Parathyroid adenoma (tissue), 2 donors: ENCODE data around the gene NDUFAF2.

ENCODE experiments used
- H2AFZ ChIP-seq: fragments of 300-600 bp; sonication (generic); one replicate; pipeline ENCODE4 v1.7.0; 2017; ENCODE audit warnings: antibody characterized with exemption, mild to moderate bottlenecking
- H3K27ac ChIP-seq: fragments of 300-600 bp; sonication (generic); one replicate; pipeline ENCODE4 v1.7.0; 2017
- H3K27me3 ChIP-seq: fragments of 300-600 bp; sonication (generic); one replicate; pipeline ENCODE4 v1.7.0; 2017; ENCODE audit warnings: low read length; ENCODE audit not compliant: control insufficient read depth, insufficient read depth
- H3K36me3 ChIP-seq: fragments of 300-600 bp; sonication (generic); one replicate; pipeline ENCODE4 v1.7.0; 2017; ENCODE audit warnings: low read length; ENCODE audit not compliant: control insufficient read depth, insufficient read depth
- H3K4me1 ChIP-seq: fragments of 300-600 bp; sonication (generic); one replicate; pipeline ENCODE4 v1.7.0; 2017; ENCODE audit warnings: control low read depth
- H3K4me2 ChIP-seq: fragments of 300-600 bp; sonication (generic); one replicate; pipeline ENCODE4 v1.7.0; 2017; ENCODE audit warnings: low read length
- H3K4me3 ChIP-seq: fragments of 300-600 bp; sonication (generic); one replicate; pipeline ENCODE4 v1.7.0; 2017; ENCODE audit warnings: low read depth, low read length
- H3K79me2 ChIP-seq: fragments of 300-600 bp; sonication (generic); one replicate; pipeline ENCODE4 v1.7.0; 2017; ENCODE audit warnings: control low read depth
- H3K9ac ChIP-seq: fragments of 300-600 bp; sonication (generic); one replicate; pipeline ENCODE4 v1.7.0; 2017; ENCODE audit warnings: mild to moderate bottlenecking
- H3K9me3 ChIP-seq: fragments of 300-600 bp; sonication (generic); one replicate; pipeline ENCODE4 v1.7.0; 2017; ENCODE audit warnings: low read length; ENCODE audit not compliant: control insufficient read depth
- CTCF ChIP-seq: fragments of 300-600 bp; sonication (generic); IDR thresholded peaks from one replicate; pipeline ENCODE4 v1.7.0; 2017; ENCODE audit warnings: antibody characterized with exemption, mild to moderate bottlenecking
- donor health status: primary hyperparathyroidism.

The NDUFAF2 gene

GRCh38 chr5:60993875-60994571 is 49.0 kb downstream of the NDUFAF2 start:
- Histone ChIP-seq H2AFZ (no peak overlapping the region), H3K4me1 (no peaks in the 10 kb centered on the region)
- no peak for TF ChIP-seq CTCF

GRCh38 chr5:60996368-60996767 is 51.4 kb downstream of the NDUFAF2 start:
- Histone ChIP-seq H3K4me3 (no peak overlapping the region), H3K9ac (no peak overlapping the region), H3K79me2 (no peaks in the 10 kb centered on the region), H3K36me3 (no peaks in the 10 kb centered on the region), H3K4me2 (no peak overlapping the region), H3K27ac (no peak overlapping the region), H2AFZ (no peak overlapping the region), H3K27me3 (no peaks in the 10 kb centered on the region), H3K4me1 (no peaks in the 10 kb centered on the region), H3K9me3 (no peaks in the 10 kb centered on the region)
- no peak for TF ChIP-seq CTCF

More at GRCh38 chr5:60993875-60994571, 49.0 kb downstream of the NDUFAF2 start:
- Histone ChIP-seq H3K36me3 (no peaks in the 10 kb centered on the region), H3K27me3 (no peaks in the 10 kb centered on the region), H3K79me2 (peaks cover 2% of the 10 kb centered on the region), H3K27ac (no peak overlapping the region), H3K4me2 (no peak overlapping the region), H3K4me3 (no peak overlapping the region), H3K9ac (no peak overlapping the region), H3K9me3 (no peaks in the 10 kb centered on the region)

- TF ChIP-seq CTCF = no peak
- no peak overlapping the region for H2AFZ ChIP-seq
- no peak overlapping the region for H3K4me3 ChIP-seq
- no peak overlapping the region for H3K4me2 ChIP-seq
- H3K9ac ChIP-seq = no peak overlapping the region
- no peaks in the 10 kb centered on the region for H3K36me3 ChIP-seq
- H3K4me1 ChIP-seq = peaks cover 3% of the 10 kb centered on the region
- no peaks in the 10 kb centered on the region for H3K27me3 ChIP-seq
- no peak overlapping the region for H3K27ac ChIP-seq
- H3K79me2 ChIP-seq = no peaks in the 10 kb centered on the region
- H3K9me3 ChIP-seq = no peaks in the 10 kb centered on the region
These were observed 52.7 kb downstream of the NDUFAF2 start for GRCh38 chr5:60997721-60998120.

DNA sequence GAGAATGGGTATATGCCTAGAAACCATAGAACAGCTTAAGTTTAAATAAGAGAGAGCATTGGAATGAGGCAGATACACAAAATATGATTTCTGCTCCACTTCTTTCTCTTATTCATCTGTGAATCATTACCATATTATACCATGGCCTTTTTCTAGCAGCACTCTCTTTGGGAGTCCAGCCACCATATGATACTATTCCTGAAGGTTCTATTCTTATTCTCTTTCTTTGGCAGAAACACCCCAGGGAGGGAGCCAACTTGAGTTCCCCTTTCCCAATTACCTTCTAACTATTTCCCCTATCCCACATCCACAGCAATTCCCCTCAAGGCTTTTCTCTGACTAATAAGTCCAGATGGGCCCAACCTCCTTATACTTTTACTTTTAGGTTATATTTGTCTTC is 55.9 kb downstream of the NDUFAF2 start:
- H3K36me3 ChIP-seq = no peaks in the 10 kb centered on the region
- H3K27me3 ChIP-seq = no peaks in the 10 kb centered on the region
- H3K4me1 ChIP-seq = peaks cover 3% of the 10 kb centered on the region
- no peak overlapping the region for H2AFZ ChIP-seq
- H3K9me3 ChIP-seq = no peaks in the 10 kb centered on the region
- H3K79me2 ChIP-seq = peaks cover 2% of the 10 kb centered on the region
- no peak overlapping the region for H3K4me3 ChIP-seq
- no peak overlapping the region for H3K9ac ChIP-seq
- no peak overlapping the region for H3K4me2 ChIP-seq
- no peak overlapping the region for H3K27ac ChIP-seq
- TF ChIP-seq CTCF = no peak

- Histone ChIP-seq H3K4me1 (peaks cover 3% of the 10 kb centered on the region), H2AFZ (no peak overlapping the region), H3K27me3 (no peaks in the 10 kb centered on the region)
These were observed 56.6 kb downstream of the NDUFAF2 start for GRCh38 chr5:61001647-61002046.

More at GRCh38 chr5:61001647-61002046, 56.6 kb downstream of the NDUFAF2 start:
- no peak overlapping the region for H3K4me3 ChIP-seq
- no peak overlapping the region for H3K4me2 ChIP-seq
- no peak for TF ChIP-seq CTCF
- H3K9me3 ChIP-seq = no peaks in the 10 kb centered on the region
- peaks cover 2% of the 10 kb centered on the region for H3K79me2 ChIP-seq
- no peak overlapping the region for H3K27ac ChIP-seq
- no peak overlapping the region for H3K9ac ChIP-seq
- no peaks in the 10 kb centered on the region for H3K36me3 ChIP-seq
